MCF 10A (cell line): ENCODE data around the gene RASSF9. TPM values are rescaled to one million over a fixed set of nuclear protein-coding genes. Genes with fewer than 3 reads are reported as not detected.
A peak's percentile ranks its signal among the peaks of the same experiment; 100 is the strongest.

Experiments
- BruUV-seq: library from RNA; stranded (reverse); fragments of 400-500 nt; replicated peaks from 2 replicates; lab custom pipeline; 2021; lab: Mats Ljungman, UMichigan
- CTCF ChIA-PET: fragments of 300-600 bp; sonication (Branson Sonifier 250); formaldehyde crosslinking; extraction: SDS; loops from one replicate; lab custom pipeline; 2021; ENCODE audit warnings: antibody characterized with exemption, inconsistent platforms; lab: Yijun Ruan, JAX
- POLR2A ChIA-PET: fragments of 300-600, 350-650 bp; sonication (Branson Sonifier 250); formaldehyde crosslinking; extraction: SDS; loops from one replicate; lab custom pipeline; 2020; ENCODE audit warnings: antibody characterized with exemption, inconsistent platforms; lab: Yijun Ruan, JAX
- DNase-seq: peaks from one replicate; pipeline ENCODE4 v3.0.0-alpha.2; 2018; ENCODE audit not compliant: unreplicated experiment
- H3K27ac Mint-ChIP-seq: one replicate; pipeline ENCODE4 v1.8.0; 2022; ENCODE audit warnings: mild to moderate bottlenecking, low read depth, mixed read lengths; ENCODE audit not compliant: unreplicated experiment
- H3K27me3 Mint-ChIP-seq: one replicate; pipeline ENCODE4 v1.8.0; 2022; ENCODE audit warnings: mixed read lengths; ENCODE audit not compliant: insufficient read depth, unreplicated experiment
- H3K36me3 Mint-ChIP-seq: one replicate; pipeline ENCODE4 v1.8.0; 2022; ENCODE audit warnings: mild to moderate bottlenecking, moderate library complexity, mixed read lengths; ENCODE audit not compliant: insufficient read depth, unreplicated experiment
- H3K4me1 Mint-ChIP-seq: one replicate; pipeline ENCODE4 v1.8.0; 2022; ENCODE audit warnings: mixed read lengths; ENCODE audit not compliant: insufficient read depth, unreplicated experiment
- H3K4me3 Mint-ChIP-seq: one replicate; pipeline ENCODE4 v1.8.0; 2022; ENCODE audit warnings: mild to moderate bottlenecking, moderate library complexity, mixed read lengths; ENCODE audit not compliant: unreplicated experiment
- H3K9me3 Mint-ChIP-seq: one replicate; pipeline ENCODE4 v1.8.0; 2022; ENCODE audit warnings: mixed read lengths; ENCODE audit not compliant: unreplicated experiment
- intact Hi-C: fragments of 100-400 bp; cut with micrococcal nuclease; formaldehyde crosslinking; loops from 2 replicates; pipeline ENCODE4 v1.14.1; 2022
- total RNA-seq: library from RNA; stranded (reverse); gene quantifications from 2 replicates; pipeline ENCODE4 v1.2.3, GENCODE V29; 2022
- TF ChIP-seq, protein P1 (sequence below): fragments of 200-600 bp; IDR thresholded peaks from one replicate; pipeline ENCODE4 v1.8.0; 2022; ENCODE audit warnings: antibody characterized with exemption, mild to moderate bottlenecking; ENCODE audit not compliant: unreplicated experiment

RASSF9 gene
- total RNA-seq, 1 experiment from 2014 or later, result 2.1 TPM

DNA sequence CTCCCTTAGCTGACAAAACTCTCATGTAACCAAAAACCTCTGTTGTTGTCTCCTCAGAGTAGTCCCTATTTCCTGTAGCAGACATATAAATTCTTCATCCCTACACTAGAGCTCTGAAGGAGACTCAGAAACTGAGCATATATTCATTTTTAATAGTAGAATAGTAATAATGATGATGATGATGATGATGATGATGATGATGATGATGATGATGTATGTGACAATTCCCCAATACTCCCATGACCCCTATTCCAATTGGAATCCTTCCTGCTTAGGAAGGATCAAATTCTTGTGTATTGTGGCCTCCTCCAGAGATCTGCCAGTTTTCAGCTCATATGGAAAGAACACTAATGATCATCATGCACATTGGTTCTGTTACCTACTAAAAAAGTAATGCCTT lies 26.7 kb downstream of the RASSF9 start:
- H3K9me3 Mint-ChIP-seq, result no peaks in the 10 kb centered on the region
- H3K4me3 Mint-ChIP-seq, result no peak overlapping the region
- BruUV-seq, result no TSS peak
- ChIA-PET POLR2A (no interaction called here), CTCF (no interaction called here)
- peaks cover 6% of the 10 kb centered on the region for H3K36me3 Mint-ChIP-seq
- no peak overlapping the region for H3K27ac Mint-ChIP-seq
- no peak for DNase-seq
- no peaks in the 10 kb centered on the region for H3K27me3 Mint-ChIP-seq
- TF ChIP-seq, protein P1, sequence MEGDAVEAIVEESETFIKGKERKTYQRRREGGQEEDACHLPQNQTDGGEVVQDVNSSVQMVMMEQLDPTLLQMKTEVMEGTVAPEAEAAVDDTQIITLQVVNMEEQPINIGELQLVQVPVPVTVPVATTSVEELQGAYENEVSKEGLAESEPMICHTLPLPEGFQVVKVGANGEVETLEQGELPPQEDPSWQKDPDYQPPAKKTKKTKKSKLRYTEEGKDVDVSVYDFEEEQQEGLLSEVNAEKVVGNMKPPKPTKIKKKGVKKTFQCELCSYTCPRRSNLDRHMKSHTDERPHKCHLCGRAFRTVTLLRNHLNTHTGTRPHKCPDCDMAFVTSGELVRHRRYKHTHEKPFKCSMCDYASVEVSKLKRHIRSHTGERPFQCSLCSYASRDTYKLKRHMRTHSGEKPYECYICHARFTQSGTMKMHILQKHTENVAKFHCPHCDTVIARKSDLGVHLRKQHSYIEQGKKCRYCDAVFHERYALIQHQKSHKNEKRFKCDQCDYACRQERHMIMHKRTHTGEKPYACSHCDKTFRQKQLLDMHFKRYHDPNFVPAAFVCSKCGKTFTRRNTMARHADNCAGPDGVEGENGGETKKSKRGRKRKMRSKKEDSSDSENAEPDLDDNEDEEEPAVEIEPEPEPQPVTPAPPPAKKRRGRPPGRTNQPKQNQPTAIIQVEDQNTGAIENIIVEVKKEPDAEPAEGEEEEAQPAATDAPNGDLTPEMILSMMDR, result no peak
- intact Hi-C loops, result no loop called here
- H3K4me1 Mint-ChIP-seq, result peaks cover 13% of the 10 kb centered on the region

DNA sequence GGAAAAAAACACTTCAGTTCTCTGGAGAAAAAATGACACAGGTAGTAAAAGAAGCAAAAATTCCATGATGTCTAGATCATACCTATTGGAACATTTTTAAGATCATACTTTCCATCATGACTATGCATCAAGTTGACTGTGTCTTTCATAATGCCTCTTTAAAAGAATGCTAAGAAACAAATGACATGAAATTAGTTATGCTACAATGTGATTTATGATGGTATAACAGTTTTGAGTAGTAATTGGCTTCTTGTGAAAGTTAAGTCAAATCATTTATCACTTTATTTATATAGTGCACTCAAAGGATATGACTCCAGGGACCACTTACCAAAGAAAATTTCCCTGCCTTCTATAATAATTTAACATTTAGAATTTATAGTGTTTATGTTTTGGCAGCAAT lies 28.5 kb downstream of the RASSF9 start:
- ChIA-PET POLR2A (no interaction called here), CTCF (no interaction called here)
- Mint-ChIP-seq H3K9me3 (no peaks in the 10 kb centered on the region), H3K27ac (no peak overlapping the region), H3K27me3 (no peaks in the 10 kb centered on the region), H3K4me3 (no peak overlapping the region), H3K4me1 (peaks cover 20% of the 10 kb centered on the region), H3K36me3 (peaks cover 6% of the 10 kb centered on the region)
- no peak for DNase-seq
- intact Hi-C loops, result no loop called here
- TF ChIP-seq, protein P1, result no peak
- BruUV-seq, result no TSS peak

GRCh38 chr12:85805654-85806053 lies 30.6 kb downstream of the RASSF9 start:
- CTCF ChIA-PET, result interaction anchor here (0.7 to 1.2 kb wide), 4 partner anchors 9 to 61 kb away, joined by 3 to 5 read pairs (median 3); no protein-coding TSS in a partner anchor
- no TSS peak for BruUV-seq
- no peak overlapping the region for H3K4me3 Mint-ChIP-seq
- intact Hi-C loops, result no loop called here
- H3K4me1 Mint-ChIP-seq, result peaks cover 20% of the 10 kb centered on the region
- POLR2A ChIA-PET, result interaction anchor here (0.7 to 1.5 kb wide), 3 partner anchors 9 to 30 kb away, joined by 3 to 7 read pairs (median 5); partner anchors contain the start of gene RASSF9
- DNase-seq, result no peak
- H3K27ac Mint-ChIP-seq, result no peak overlapping the region
- peaks cover 6% of the 10 kb centered on the region for H3K36me3 Mint-ChIP-seq
- H3K9me3 Mint-ChIP-seq, result no peaks in the 10 kb centered on the region
- H3K27me3 Mint-ChIP-seq, result no peaks in the 10 kb centered on the region
- TF ChIP-seq, protein P1, result no peak

- intact Hi-C loops, result no loop called here
- Mint-ChIP-seq H3K36me3 (peaks cover 6% of the 10 kb centered on the region), H3K4me3 (no peak overlapping the region), H3K4me1 (peaks cover 20% of the 10 kb centered on the region), H3K9me3 (no peaks in the 10 kb centered on the region), H3K27me3 (no peaks in the 10 kb centered on the region), H3K27ac (no peak overlapping the region)
- ChIA-PET POLR2A (interaction anchor here (0.9 to 1.5 kb wide), 2 partner anchors 31 to 57 kb away, joined by 3 to 7 read pairs; partner anchors contain the start of gene RASSF9), CTCF (interaction anchor here (0.6 to 1.2 kb wide), 3 partner anchors 23 to 62 kb away, joined by 3 to 5 read pairs (median 3); no protein-coding TSS in a partner anchor)
- BruUV-seq, result no TSS peak
- TF ChIP-seq, protein P1, result no peak
- DNase-seq, result peak; percentile 49
These were observed 31.5 kb downstream of the RASSF9 start for GRCh38 chr12:85804663-85805062.
